SH-SY5Y (cell line): ENCODE measurements around the gene GPR176.

ENCODE experiments used
- GATA2 ChIP-seq: IDR thresholded peaks from 2 replicates; pipeline ENCODE4 v1.6.1; 2011; ENCODE audit warnings: mild to moderate bottlenecking, low read depth, low read length
- GATA3 ChIP-seq: IDR thresholded peaks from 2 replicates; pipeline ENCODE4 v1.6.1; 2011; ENCODE audit warnings: low read depth, mild to moderate bottlenecking, low read length, moderate library complexity

DNA sequence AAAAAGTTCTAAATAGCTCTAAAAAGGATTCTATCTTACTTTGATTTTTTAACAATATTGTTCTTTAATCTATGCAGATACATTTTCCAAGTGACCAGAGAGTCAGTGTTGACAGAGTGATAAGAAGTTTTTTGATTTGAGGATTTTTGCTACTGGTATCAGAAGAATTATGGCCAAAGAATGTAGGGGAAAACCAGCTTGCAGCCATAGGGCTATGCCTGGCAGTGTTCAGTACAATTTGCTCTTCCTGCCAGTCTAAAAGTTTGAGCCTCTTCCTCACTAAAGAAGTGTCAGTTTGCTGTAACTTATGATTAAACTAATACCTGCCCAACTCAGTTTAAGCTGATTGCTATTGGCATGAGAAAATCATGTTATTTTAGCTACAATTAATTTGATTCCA, 102.2 kb downstream of the GPR176 start:
- TF ChIP-seq GATA3 (no peak), GATA2 (no peak)
